DMS114 treated with DMSO at 0.1 percent for 48 hours (cell line): Measurements from ENCODE around the gene NUDT8.
"Not testable (repeated sequence)": the region's sequence is repeated elsewhere in the genome, so short reads cannot be mapped to it uniquely, and the experiment has no call there.

Experiments
- DNase-seq: peaks from one replicate; lab custom pipeline; 2025; ENCODE audit not compliant: unreplicated experiment; lab: John Stamatoyannopoulos, UW

The NUDT8 gene

DNA sequence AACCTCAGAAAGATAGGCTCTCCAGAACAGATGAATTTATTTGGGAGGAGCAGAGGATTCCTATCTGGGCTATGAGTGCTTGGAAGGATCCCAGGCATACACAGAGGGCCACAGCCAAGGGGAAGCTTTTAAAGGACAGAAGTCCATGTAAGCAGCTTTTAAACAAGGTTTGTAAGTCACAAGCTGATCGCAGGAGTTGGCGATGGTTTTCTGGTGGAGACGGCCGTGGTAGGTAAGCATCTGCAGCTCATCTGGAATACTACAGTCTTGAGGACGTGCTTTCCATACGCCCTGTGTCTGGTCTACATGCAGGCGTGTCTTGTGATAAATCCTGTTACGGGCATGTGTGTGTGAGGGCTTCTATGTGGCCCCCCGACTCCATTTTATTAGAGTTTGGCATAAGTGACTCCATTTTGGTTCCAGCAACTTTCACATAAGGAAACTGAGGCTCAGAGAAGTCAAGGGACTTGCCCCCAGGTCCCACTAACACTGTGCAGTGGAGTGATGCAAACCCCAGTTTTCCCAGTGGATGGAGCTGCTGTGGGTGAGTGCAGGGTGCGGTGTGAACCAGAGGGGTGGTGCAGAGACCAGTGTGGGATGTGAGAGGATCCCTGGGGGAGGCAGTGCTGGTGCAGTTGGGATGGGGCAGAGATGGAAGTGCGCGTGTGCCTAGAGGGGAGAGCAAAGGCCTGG is 32.6 kb upstream of the NUDT8 start:
- DNase-seq = no peak

DNA sequence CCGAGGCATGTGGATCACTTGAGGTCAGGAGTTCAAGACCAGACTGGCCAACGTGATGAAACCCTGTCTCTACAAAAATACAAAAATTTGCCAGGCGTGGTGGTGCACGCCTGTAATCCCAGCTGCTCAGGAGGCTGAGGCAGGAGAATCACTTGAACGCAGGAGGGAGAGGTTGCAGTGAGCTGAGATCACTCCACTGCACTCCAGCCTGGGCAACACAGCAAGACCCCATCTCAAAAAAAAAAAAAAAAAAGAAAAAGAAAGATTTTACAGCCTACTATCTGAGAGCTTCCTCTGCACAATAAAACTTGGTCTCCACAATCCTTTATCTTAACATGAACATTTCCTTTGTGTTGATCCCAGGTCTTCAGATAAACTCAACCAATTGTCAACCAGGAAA is 31.0 kb upstream of the NUDT8 start:
- DNase-seq = not testable (repeated sequence)

DNA sequence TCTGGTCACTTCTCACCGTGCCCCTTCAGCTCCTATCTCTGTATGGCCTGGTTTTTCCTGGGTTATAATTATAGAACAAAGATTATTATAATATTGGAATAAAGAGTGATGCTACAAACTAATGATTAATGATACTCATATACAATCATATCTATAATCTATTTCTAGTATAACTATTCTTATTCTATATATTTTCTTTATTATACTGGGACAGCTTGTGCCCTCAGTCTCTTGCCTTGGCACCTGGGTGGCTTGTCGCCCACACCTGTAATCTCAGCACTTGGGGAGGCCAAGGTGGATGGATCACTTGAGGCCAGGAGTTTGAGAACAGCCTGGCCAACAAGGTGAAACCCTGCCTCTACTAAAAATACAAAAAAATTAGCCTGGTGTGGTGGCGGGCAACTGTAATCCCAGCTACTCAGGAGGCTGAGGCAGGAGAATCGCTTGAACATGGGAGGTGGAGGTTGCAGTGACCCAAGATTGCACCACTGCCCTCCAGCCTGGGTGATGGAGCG is 30.0 kb upstream of the NUDT8 start:
- not testable (repeated sequence) for DNase-seq

DNA sequence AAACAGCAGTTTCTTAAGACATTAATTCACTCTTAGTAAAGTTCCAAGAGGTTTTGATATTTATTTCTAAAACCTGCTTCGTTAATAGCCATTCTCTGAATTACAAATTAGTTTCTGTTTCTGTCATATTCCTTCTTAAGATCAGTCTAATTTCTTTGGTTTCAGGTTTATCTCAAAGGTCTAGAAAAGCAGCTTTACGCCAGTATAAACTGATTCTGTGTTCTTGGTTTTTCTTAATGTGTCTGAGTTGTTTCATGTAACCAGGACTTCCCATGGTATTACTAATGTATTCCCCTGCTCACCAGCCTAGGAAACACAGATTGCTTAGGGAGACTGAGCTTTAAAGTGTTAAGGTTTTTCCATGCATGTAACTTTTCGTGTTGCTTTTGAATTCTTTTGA is 27.6 kb upstream of the NUDT8 start:
- DNase-seq = no peak

DNA sequence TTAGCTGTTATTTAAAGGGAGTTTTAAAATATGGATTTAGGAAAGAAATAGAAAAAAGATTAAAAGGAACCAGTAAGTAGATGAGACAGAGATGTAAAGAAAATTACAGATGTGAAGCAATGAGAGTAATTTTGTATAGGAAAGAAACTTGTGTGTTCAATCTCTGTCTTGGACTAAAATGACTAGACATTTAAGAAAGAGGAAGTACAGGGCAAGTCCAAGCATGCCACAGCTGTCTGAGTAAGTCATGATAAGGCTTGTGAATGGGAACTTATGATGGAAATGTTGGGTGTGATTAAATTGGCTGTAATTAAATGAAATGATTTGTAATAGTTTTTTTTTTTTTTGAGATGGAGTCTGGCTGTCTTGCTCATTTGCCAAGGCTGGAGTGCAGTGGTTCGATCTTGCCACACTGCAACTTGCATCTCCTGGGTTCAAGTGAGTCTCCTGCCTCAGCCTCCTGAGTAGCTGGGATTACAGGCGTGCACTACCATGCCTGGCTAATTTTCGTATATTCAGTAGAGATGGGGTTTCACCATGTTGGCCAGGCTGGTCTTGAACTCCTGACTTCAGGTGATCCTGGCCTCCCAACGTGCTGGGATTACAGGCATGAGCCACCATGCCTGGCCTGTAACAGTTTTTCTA is 26.7 kb upstream of the NUDT8 start:
- DNase-seq = peak; percentile 75

DNA sequence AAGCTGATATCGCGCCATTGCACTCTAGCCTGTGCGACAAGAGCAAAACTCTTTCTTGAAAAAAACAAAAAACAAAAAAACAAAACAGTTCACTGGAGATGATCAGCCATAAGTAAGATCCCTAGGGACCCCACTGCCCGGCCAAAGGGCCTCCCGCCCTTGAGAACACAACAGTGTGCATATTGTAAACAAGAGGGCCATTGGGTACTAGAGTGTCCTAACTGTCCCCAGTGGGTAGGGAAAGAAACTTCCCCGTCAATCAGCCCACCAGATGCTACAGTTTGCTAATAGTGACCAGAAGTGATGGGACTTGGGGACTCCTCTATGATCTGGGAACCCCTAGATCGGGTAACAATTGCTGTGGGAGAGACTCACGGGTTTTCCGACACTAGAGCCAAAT is 24.5 kb upstream of the NUDT8 start:
- DNase-seq = no peak

DNA sequence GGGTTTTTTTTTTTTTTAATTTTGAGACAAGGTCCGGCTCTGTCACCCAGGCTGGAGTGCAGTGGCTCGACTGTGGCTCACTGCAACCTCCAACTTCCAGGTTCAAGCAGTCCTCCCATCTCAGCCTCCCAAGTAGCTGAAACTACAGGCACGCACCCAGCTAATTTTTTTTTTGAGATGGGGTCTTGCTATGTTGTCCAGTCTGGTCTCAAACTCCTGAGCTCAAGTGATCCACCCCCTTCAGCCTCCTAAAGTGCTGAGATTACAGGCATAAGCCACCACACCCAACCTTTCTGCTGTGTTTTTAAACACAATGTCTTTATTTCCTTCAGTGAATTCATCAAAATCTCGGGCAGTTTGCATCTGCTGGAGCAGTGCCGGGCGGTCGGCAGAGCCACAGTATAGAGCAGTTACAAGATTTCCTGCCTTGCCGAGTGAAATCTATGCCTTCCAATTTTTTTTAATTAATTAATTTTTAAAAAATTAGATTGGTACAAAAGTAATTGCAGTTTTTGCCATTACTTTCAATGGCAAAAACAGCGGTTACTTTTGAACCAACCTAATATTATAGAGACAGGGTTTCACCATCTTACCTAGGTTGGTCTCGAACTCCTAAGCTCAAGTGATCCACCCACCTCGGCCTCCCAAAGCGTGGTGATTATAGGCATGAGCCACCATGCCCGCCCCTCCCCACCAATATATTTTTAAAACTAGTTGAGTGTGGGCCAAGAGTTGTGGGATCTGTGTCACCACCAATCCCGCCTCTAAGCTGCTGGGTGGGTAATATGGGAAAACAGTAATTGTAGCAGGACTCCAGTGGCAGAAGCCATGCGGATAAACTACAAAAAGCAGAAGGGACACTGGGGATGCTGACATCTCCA is 23.5 kb upstream of the NUDT8 start:
- DNase-seq = no peak

DNA sequence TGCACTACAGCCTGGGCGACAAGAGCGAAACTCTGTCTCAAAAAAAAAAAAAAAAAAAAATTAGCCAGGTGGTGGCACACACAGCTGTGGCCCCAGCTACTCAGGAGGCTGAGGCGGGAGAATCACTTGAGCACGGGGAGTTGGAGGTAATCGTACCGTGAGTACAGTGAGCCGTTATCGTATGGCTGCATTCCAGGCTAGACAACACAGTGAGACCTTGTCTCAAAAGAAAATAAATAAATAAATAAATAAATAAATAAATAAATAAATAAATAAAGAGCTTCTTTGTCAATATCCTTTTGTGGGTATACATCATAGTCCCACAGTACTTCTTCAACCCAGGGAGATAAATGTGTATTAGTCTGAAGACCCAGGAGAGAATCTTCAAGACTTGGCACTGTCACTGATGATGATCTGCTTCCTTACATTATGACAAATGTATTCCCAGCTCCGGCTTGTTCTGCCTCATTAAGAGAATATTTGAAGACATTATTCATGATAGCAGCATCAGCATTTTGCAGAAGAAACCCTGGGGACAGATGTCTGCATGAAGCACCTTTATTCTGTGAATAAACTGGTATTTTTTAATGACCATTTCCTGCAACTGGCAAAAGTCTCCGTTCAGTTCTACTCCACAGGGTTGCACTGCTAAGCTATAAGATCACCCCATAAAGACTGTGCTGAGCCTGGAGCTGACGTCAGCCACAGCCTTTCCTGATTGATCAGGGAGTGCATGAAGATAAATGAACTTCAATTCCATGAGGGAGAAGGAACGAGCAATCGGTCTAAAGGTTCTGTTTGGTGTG is 22.4 kb upstream of the NUDT8 start:
- DNase-seq = no peak

DNA sequence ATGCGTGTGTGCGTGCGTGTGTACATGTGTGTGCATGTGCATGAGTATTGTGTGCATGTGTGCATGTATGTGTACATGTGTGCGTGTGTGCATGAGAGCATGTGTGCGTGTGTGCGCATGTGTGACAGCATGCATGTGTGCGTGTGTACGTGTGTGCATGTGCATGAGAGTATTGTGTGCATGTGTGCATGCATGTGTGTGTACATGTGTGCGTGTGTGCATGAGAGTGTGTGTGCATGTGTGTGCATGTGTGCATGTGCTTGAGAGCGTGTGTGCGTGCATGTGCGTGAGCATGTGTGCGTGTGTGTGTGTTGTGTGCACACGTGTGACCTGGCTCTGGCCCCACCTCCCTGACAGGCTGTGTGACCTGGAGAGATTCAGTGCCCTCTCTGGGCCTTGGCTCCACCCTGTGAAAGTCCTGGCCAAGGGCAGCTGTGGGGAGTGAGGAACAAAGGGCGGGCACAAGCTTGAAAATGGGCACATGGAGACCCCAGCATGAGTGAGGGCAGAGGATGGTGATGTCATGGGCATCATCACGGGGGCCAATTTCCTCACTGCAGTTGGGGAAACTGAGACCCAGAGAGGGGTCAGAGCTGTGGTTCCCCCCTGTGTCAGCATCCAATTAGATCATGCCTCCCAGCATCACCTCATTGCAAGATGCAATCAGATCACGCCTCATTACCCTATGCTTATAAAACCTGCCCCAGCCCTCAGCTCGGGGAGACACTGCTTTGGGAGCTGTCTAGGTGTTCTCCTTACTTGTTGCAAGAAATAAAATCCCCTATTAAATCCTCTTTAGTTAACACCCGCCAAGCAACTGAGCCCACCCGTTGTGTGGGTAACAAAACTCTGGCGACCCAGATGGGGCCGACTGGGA is 20.1 kb upstream of the NUDT8 start:
- DNase-seq = no peak

DNA sequence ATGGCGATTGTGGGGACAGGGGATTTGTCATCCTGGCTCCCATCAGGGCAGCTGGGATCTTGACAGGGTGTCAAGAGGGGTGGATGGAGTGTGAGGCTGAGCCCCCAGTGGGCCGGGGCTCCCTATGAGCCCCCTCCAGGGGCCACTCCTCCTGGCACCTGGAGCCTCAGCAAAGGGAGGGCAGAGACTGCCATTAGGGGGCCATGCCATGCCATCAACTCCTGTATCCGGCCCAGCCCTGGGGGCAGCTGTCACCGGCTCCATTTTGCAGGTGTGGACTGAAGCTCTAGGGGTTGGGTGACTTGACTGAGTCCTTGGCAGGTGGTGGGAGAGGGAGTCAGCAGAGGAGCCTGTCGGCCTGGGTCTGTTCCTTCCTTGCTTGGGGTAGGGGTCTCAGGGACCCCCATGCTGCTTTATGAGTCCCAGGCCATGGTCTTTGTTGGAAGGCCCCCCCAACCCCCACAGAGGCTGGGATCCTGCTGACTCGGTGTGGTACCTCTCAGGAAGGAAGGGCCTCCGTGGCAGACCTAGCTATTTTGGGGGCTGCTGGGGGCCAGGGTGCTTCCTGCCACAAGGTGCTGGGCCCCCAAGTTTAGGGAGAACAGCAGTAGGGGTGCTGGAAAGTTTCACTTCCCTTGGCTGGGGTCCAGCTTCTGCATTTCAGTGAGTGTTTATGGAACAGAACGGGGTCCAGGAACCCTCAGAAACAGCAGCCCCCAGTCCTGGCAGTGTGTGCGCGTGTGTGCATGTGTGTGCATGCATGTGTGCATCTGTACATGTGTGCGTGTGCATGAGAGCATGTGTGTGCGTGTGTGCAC is 19.3 kb upstream of the NUDT8 start:
- DNase-seq = no peak

DNA sequence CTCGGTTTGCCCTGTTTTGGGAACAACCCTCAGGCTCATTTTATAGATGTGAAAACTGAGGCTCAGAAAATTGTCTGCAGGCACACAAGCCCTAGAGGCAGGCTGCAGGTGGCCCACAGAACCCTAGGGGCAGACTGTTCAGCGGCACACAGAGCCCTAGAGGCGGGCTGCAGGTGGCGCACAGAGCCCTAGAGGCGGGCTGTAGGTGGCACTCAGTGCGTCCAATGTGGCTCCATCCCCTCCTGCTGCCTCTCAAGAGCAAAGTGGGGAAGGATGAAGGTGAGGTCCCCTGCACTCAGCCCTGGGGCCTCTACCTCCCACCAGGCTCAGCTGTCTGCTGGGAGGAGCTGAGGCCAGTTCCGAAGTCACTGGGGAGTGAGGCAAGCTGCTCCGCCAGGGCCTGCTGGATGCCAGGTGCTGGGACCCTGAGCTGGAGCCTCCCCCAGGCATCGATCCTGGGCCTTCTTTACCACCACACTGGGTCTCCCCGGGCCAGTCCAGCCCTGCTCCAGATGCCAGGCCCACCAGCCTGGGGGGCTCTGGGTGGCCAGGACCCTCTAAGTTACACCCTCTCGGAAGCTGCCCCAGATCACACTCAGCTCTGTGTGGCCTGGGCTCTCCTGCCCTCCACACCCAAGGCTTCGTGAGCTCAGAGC is 18.5 kb upstream of the NUDT8 start:
- DNase-seq = peak; percentile 91

DNA sequence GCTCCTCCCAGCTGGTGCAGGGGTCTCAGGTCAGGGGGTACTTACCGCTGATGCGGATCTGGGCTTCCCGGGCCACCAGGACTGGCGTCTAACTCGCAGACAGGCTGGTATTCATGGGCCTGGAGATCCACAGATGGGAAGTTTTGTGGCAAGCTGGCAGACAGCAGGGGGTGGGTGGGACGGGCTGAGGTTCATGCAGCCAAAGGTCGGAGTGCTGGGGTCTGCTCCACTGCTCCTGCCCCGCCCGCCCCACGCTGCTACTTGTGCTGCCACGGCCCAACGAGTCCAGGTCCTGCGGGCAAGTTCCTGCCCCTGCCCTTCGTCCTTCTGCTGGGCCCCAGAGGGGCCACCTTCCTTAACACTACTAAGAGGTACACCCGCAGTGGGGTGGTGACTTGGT is 17.7 kb upstream of the NUDT8 start:
- no peak for DNase-seq

DNA sequence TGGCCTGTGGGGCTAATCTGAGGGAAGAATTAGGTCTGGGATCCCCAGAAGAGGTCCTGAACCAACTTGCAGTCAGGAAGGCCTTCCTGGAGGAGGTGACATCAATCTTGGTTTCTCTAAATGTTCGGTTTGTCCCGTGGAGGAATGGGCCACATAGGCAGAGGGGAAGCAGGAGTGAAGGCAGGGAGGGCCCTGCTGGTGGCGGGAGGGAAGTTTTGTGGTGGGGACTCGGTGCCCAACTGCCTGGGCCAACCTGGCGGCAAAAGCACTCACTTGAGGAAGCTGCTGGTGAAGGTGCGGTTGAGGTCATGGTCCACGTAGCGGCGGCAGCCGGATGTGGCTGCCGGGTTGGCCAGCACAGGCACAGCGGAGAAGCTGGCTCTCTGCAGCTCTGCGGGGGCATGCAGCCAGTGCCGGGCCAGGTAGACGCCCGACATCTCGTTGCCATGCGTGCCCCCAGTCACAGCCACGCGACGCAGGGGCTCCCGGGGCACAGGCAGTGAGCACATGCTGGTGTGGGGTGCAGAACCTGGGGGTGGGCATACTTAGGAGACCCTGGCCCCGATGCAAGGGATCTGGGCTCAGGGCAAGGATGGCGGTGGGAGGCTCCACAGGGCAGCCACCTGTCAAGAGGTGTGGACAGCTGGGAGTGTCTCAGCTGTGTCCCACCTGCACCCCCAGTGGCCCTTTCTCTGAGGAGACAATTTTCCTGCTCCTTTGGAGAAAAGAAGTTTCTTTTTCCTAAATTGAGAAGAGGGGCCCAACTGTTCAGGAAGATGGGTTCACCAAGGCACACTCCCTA is 17.0 kb upstream of the NUDT8 start:
- no peak for DNase-seq

DNA sequence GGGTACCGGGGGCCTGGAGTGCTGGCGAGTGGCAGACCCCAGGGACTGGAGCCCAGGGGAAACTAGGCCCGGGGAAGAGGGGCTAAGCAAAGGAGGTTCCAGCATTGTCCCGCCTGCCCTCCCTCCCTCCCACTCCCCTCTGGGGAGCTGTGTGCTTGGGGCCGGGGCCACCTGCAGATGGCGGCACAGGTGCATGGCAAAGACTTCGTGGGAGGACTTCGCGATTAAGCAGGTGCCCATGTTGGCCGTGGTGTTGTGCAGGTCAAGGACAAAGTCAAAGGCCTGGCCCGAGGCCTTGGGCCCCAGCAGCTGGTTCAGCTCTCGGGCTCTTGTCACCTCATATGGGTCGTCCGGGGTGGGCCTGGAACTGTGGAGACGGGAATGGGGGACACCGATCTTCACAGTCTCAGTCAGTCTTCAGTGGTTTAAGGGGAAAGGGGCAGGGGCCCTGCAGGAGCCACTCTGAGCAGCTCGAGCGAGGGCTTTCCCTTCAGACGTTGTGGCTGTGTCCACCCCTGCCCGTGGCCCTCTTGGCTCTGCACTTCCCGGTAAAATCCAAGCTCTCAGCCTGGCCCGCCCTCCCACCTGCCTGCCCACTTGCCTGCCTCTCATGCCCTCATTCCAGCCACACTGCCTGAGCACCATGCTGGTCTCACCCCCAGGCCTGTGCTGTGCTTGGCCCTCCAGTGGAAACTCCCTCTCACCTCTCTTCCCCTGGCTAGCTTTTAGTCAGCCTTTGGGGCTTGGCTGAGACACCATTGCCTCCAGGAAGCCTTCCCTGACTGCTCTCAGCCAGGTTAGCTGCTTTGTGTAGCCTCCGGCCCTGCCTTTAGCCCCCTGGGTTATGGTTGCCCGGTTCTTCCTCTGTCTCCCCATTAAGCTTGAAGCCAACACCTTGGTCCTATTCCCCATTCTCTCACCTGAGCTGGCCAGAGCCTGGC is 16.1 kb upstream of the NUDT8 start:
- no peak for DNase-seq

DNA sequence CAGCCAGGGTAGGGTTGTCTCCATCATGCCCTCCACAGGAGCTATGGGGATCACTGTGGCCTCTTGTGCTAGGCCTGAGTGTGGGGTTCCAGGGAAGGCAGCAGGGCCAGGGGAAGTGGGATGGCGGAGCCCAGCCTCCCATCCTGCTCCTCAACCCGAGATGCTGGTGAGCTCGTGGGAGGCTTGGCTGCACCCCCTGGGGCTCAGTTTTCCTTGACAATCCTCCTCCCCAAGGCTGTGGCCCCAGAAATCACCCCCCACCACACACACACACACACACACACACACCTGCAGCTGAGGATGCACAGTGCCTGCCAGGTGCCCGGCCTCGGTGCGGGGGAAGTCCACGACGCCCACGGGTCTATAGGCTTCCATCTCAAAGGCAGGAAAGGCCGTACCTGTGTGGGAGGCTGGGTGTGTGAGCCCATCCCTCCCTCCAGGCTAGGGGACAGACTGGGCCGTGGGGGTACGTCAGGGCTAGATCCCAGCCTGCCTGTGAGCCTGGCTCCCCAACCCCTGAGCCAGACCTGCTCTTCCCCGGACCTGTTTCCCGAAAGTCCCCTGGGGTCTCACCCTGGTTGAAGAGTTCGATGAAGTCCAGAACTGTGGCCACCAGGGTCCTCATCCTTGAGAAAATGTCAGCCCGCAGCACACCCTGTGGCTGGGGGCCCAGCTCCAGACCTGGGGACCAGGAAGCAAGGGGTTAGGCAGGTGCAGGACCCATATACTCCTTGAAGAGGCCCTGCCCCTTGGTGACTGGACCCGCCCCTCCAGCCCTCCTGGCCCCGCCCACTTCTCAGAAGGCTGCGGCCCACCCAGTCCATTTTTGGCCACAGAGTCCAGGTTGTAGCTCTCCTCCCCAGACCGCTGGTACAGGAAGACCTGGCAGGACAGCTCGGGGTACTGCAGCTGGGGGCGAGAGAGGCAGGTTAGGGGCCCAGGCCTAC is 15.0 kb upstream of the NUDT8 start:
- DNase-seq = no peak

DNA sequence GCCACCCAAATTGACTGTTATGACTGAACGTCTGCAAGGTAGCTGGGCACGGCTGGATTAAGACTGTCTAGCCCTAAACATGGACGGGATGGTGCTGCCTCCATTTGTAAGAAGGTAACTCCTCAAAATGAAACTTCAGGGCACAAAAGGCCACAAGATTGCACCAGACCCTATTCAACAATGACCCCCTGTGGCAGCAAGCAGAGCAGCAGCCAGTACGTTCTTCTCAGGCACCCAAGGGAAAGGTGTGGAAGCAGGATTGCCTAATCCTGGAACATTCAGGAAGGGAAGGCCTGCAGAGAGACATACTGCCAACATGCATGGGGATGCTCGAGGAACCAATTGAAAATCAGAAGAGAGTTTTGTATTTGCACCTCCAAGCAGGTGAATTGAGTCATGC is 14.3 kb upstream of the NUDT8 start:
- DNase-seq = peak; percentile 85
